AG08395 (cell line): Measurements from ENCODE around the gene MTPN.

Experiments
- DNase-seq: peaks from one replicate; pipeline ENCODE4 v3.0.0; 2012; ENCODE audit warnings: mixed read lengths, low spot score

MTPN gene

GRCh38 chr7:135981958-135982646 lies 4.9 kb upstream of the MTPN start:
- no peak for DNase-seq

- no peak for DNase-seq
These were observed 3.6 kb upstream of the MTPN start for GRCh38 chr7:135980665-135981180.

GRCh38 chr7:135980012-135980551 lies 2.9 kb upstream of the MTPN start:
- DNase-seq: no peak

GRCh38 chr7:135979471-135980011 lies 2.4 kb upstream of the MTPN start:
- DNase-seq: no peak

GRCh38 chr7:135978624-135979023 lies 1.5 kb upstream of the MTPN start:
- DNase-seq: no peak

GRCh38 chr7:135977742-135978066 lies 545 bp upstream of the MTPN start:
- DNase-seq: no peak

GRCh38 chr7:135976312-135977006 lies 700 bp downstream of the MTPN start:
- no peak for DNase-seq

GRCh38 chr7:135975166-135975565 lies 2.0 kb downstream of the MTPN start:
- DNase-seq: no peak

- DNase-seq: no peak
These were observed 2.5 kb downstream of the MTPN start for GRCh38 chr7:135974667-135975066.

GRCh38 chr7:135971366-135971725 lies 5.8 kb downstream of the MTPN start:
- DNase-seq: no peak

GRCh38 chr7:135970682-135971365 lies 6.3 kb downstream of the MTPN start:
- no peak for DNase-seq

- no peak for DNase-seq
These were observed 7.1 kb downstream of the MTPN start for GRCh38 chr7:135970045-135970444.

GRCh38 chr7:135966341-135967043 lies 10.7 kb downstream of the MTPN start:
- DNase-seq: no peak

- no peak for DNase-seq
These were observed 11.6 kb downstream of the MTPN start for GRCh38 chr7:135965602-135966001.

- DNase-seq: no peak
These were observed 12.4 kb downstream of the MTPN start for GRCh38 chr7:135964791-135965190.

GRCh38 chr7:135964274-135964673 lies 12.9 kb downstream of the MTPN start:
- peak; percentile 40 for DNase-seq

GRCh38 chr7:135962802-135963201 lies 14.4 kb downstream of the MTPN start:
- no peak for DNase-seq

- DNase-seq: no peak
These were observed 16.3 kb downstream of the MTPN start for GRCh38 chr7:135960709-135961451.

- DNase-seq: no peak
These were observed 17.4 kb downstream of the MTPN start for GRCh38 chr7:135959646-135960363.

- no peak for DNase-seq
These were observed 19.0 kb downstream of the MTPN start for GRCh38 chr7:135958173-135958572.

GRCh38 chr7:135957627-135958026 lies 19.5 kb downstream of the MTPN start:
- DNase-seq: no peak
